ENCODE data around the gene RORB.
"Not testable (repeated sequence)": the region's sequence is repeated elsewhere in the genome, so short reads cannot be mapped to it uniquely, and the experiment has no call there.

The RORB gene

DNA sequence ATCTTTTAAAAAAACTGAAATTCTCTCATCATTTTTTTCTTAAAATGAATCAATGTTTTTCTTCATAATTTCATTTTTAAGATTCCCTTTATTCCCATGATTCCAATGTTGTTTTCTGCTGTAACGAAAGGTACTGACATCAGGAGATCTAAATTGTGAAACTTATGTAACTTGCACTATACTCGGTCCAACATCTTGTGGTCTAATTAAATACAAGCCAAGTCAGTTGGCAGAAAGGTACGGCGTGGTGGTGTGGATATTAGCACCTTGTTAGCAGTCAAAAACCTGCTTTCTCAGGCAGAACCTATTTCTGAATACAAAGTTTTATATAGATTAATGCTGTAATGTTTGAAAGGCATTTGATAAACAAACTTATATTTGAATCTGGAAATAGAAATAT, 20.1 kb downstream of the RORB start:
- no peak for DNase-seq

DNA sequence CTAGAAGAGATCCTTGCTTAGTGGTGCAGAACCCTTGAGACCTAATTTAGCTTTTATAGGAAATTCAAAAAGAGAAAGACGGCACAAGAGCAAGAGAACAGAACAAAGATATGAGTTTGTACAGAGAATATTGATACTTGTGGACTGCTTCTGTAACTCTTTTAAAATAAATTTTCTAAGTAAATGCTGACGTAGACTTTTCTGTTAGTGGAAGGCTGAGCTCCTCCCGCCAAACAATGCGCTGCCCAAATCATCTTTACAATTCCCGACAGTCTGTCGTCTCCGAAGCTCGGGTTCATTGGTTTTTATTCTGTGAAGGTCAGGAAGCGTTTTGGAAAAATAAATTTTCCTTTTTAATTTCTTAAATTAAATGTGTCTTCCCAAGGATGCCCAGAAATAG, 22.3 kb downstream of the RORB start:
- DNase-seq, result no peak

- no peak for DNase-seq
Measured at GRCh38 chr9:74521009-74521408, 23.9 kb downstream of the RORB start.

GRCh38 chr9:74524289-74524688, 27.2 kb downstream of the RORB start:
- no peak for DNase-seq

GRCh38 chr9:74526215-74526614, 29.1 kb downstream of the RORB start:
- DNase-seq, result no peak

GRCh38 chr9:74527718-74528117, 30.6 kb downstream of the RORB start:
- no peak for DNase-seq

GRCh38 chr9:74528207-74528606, 31.1 kb downstream of the RORB start:
- no peak for DNase-seq

DNA sequence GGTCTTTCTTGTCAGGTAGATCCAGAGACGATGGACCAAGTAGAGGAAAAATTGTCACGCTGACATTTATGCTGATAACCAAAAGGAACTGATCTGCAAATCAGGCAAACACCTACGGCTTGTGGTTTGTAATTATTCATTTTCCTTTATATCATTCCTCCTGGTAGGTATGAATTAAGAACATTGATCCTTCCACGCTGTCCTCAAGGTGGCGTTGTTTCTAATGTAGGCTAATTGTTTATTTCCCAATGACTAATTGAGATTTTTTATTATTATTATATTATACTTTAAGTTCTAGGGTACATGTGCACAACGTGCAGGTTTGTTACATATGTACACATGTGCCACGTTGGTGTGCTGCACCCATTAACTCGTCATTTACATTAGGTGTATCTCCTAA, 33.3 kb downstream of the RORB start:
- DNase-seq, result not testable (repeated sequence)

- DNase-seq, result no peak
Measured at GRCh38 chr9:74533253-74533652, 36.1 kb downstream of the RORB start.

DNA sequence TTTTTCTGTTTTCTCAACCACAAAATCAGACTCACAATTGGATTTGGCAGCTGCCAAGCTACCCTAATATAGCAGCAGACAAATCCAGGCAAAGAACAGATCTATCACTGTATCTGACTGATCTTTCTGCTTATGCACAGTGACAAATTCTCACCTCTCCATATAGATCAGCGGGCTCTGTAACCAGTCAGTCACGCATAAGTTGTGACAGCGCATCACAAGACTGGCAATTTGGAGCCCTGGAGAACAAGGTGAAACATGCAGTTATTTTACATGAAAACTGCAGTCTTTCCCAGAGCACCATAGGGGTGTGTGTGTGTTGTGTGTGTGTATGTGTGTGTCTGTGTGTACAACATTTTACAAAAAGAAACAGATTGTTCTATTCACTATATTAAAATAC, 37.7 kb downstream of the RORB start:
- DNase-seq, result no peak

- no peak for DNase-seq
Measured at GRCh38 chr9:74543145-74543544, 46.0 kb downstream of the RORB start.

DNA sequence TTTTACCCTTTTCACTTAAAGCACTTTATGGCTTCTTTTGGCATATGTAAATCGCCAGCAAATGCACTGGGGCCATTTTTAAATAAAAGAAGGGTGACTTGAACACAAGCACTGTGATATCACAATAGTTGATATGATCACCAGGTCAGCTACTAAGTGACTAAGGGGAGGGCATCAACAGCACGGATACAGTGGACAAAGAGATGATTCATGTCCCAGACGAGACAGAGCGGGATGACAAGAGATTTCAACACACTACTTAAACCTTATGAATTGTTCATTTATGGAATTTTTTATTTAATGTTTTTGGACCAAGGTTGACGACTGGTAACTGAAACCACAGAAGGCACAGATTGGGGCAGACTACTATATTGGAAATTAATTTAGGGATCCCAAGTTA, 54.1 kb downstream of the RORB start:
- no peak for DNase-seq

GRCh38 chr9:74554751-74555419, 57.8 kb downstream of the RORB start:
- DNase-seq, result no peak

- no peak for DNase-seq
Measured at GRCh38 chr9:74555565-74555964, 58.4 kb downstream of the RORB start.

DNA sequence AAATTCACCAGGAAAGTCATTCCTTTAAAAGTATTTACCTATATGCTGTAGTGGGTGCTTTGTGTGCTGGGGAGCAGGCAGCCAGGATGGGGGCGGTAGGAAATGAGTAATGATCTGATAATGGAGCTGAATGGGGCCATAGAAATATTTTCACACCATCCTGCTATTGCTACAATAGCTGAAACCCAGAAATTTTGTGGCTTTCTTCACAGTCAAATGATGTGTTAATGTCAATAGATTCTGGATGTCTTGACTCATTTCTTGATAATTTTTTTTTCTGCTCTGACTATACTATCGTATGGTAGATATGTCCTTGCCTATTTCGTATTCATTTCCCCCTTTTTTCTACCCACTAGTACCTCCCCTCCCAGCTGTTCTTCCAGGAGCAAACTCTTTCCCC, 59.5 kb downstream of the RORB start:
- no peak for DNase-seq

DNA sequence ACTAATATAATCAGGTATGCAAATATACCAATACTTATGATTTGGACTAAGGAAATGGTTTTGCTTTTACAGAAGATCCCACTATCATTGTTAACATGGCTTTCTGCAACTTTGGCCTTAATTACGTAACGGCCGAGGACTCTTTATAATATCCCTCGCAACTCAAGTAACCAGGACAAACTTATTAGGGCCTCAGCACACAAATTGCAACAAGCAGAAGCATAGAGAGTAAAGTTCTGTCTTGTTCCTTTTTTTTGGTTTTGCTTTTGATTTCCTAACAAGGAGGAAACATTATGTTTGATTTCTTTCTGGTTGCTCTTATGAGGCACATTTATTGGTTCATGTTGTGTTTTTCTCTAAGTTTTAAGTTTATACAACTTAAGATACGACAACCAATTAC, 60.4 kb downstream of the RORB start:
- DNase-seq, result no peak

GRCh38 chr9:74562611-74563010, 65.5 kb downstream of the RORB start:
- DNase-seq, result no peak

DNA sequence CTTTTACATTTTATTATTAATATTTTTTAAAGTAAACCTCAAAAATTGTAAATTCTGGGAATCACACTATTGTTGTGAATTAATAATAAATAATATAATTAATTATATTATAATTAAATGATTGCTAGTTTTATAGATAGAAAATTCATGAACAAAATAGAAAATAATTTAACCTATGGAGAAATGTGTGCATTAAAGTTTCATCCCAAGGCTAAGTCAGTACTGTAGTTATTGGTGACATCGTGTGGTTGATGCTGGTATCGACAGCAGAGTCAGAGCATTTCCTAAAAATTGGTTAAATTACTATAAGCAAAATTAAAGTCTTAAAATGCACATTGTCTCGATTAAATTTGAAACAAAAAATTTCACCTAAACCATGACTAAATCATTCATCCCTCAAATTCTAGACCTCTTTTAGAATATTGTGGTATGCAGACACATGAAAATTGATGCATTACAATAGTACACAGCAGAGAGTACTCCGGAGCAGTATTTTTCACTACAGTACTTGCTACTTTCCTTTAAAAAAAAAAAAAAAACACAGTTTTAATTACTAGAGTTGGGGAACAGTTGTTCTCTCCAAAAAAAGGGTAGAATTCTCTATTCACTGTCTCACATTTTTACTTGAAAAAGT, 73.9 kb downstream of the RORB start:
- no peak for DNase-seq

DNA sequence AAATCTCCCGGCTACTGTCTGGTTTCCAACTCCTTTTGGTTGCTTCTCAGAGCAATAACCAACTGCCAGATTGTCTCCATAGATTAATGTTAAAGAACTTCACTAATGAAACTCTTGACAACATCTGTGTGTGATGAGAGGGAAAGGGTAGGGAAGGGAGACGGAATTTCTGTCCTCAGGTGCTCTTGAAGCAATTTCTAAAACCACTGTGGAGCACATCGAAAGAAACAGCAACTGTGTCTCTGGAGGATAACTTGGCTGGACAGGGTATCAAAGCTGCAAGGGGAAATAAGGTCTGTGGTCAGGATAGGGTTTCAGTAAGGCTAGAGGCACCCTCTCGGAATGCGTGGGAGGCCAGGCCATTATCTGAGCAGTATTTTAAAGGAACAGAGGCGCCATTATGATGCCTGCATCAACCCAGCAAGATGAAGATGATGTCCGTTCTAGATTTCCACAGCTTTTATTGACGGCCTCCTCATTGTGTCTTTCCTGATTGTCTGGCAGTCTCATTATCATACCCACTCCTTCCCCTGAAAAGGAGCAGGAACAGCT, 76.6 kb downstream of the RORB start:
- no peak for DNase-seq

GRCh38 chr9:74576176-74576575, 79.0 kb downstream of the RORB start:
- DNase-seq, result no peak

GRCh38 chr9:74577956-74578355, 80.8 kb downstream of the RORB start:
- no peak for DNase-seq

- no peak for DNase-seq
Measured at GRCh38 chr9:74589576-74589975, 92.4 kb downstream of the RORB start.

- DNase-seq, result no peak
Measured at GRCh38 chr9:74595286-74595685, 98.2 kb downstream of the RORB start.

- no peak for DNase-seq
Measured at GRCh38 chr9:74598874-74599273, 101.7 kb downstream of the RORB start.
